Activated CD8-positive, alpha-beta T cell treated with anti-CD3 and anti-CD28 coated beads for 36 hours (primary cell): Measurements from ENCODE around the gene UTRN. TPM values are rescaled to one million over a fixed set of nuclear protein-coding genes. Genes with fewer than 3 reads are reported as not detected.

Experiments
- ATAC-seq: fragments of 200-7000 bp; cut with Tn5 transposase; one replicate; pipeline ENCODE4 v1.10.0; 2021; ENCODE audit warnings: mild to moderate bottlenecking, moderate library complexity
- CTCF ChIA-PET: fragments of 350-600 bp; sonication (Branson Sonifier 250); formaldehyde crosslinking; loops from one replicate; lab custom pipeline; 2021; ENCODE audit warnings: antibody characterized with exemption; lab: Charles Lee
- POLR2A ChIA-PET: fragments of 350-600 bp; sonication (Branson Sonifier 250); formaldehyde crosslinking; loops from one replicate; lab custom pipeline; 2021; ENCODE audit warnings: antibody characterized with exemption; lab: Charles Lee
- DNase-seq: peaks from one replicate; pipeline ENCODE4 v3.0.0-alpha.2; 2020
- H3K27ac Mint-ChIP-seq: one replicate; pipeline ENCODE4 v1.8.0; 2021; ENCODE audit warnings: mild to moderate bottlenecking, mixed read lengths
- H3K27me3 Mint-ChIP-seq: one replicate; pipeline ENCODE4 v1.8.0; 2021; ENCODE audit warnings: mixed read lengths
- H3K36me3 Mint-ChIP-seq: one replicate; pipeline ENCODE4 v1.8.0; 2021; ENCODE audit warnings: low read depth, mixed read lengths
- H3K4me1 Mint-ChIP-seq: one replicate; pipeline ENCODE4 v1.8.0; 2021; ENCODE audit warnings: low read depth, mixed read lengths
- H3K4me3 Mint-ChIP-seq: one replicate; pipeline ENCODE4 v1.8.0; 2021; ENCODE audit warnings: mild to moderate bottlenecking, moderate library complexity, mixed read lengths
- H3K9me3 Mint-ChIP-seq: one replicate; pipeline ENCODE4 v1.8.0; 2021; ENCODE audit warnings: mixed read lengths
- CTCF ChIP-seq: fragments of 200-600 bp; IDR thresholded peaks from one replicate; pipeline ENCODE4 v1.8.0; 2022; ENCODE audit warnings: antibody characterized with exemption, mild to moderate bottlenecking
- intact Hi-C: fragments of 100-400 bp; cut with micrococcal nuclease; formaldehyde crosslinking; loops from one replicate; pipeline ENCODE4 v1.10.0; 2022
- total RNA-seq, 2 experiments: library from RNA; stranded (reverse); gene quantifications; one replicate each; pipeline ENCODE4 v1.2.3, GENCODE V29; 2021

The UTRN gene
- total RNA-seq, 2 experiments from 2014 or later = 53.9 to 58.5 TPM

- Mint-ChIP-seq H3K27me3 (peaks cover 5% of the 10 kb centered on the region), H3K27ac (peak overlapping the region; percentile 1), H3K36me3 (no peaks in the 10 kb centered on the region), H3K9me3 (no peaks in the 10 kb centered on the region), H3K4me1 (peaks cover 17% of the 10 kb centered on the region), H3K4me3 (no peak overlapping the region)
- TF ChIP-seq CTCF = no peak
- ATAC-seq = peak; percentile 78
- intact Hi-C loops = no loop called here
- POLR2A ChIA-PET = interaction anchor here (0.8 kb wide), 4 partner anchors 21 to 41 kb away, joined by 3 to 4 read pairs (median 4); no protein-coding TSS in a partner anchor
- DNase-seq = peak; percentile 24
- CTCF ChIA-PET = interaction anchor here (1.0 to 1.5 kb wide), 2 partner anchors 30 to 39 kb away, joined by 3 read pairs; no protein-coding TSS in a partner anchor
These were observed 36.4 kb upstream of the UTRN start for GRCh38 chr6:144248476-144249301.

- H3K27me3 Mint-ChIP-seq = peaks cover 5% of the 10 kb centered on the region
- DNase-seq = no peak
- no peak for TF ChIP-seq CTCF
- ChIA-PET POLR2A (interaction anchor here (0.6 kb wide), 1 partner anchor 75 kb away, joined by 3 read pairs; no protein-coding TSS in a partner anchor), CTCF (interaction anchor here (1.3 to 1.6 kb wide), 2 partner anchors 11 to 31 kb away, joined by 5 read pairs; no protein-coding TSS in a partner anchor)
- H3K4me3 Mint-ChIP-seq = no peak overlapping the region
- no peak overlapping the region for H3K27ac Mint-ChIP-seq
- intact Hi-C loops = no loop called here
- peaks cover 17% of the 10 kb centered on the region for H3K4me1 Mint-ChIP-seq
- H3K9me3 Mint-ChIP-seq = no peaks in the 10 kb centered on the region
- no peaks in the 10 kb centered on the region for H3K36me3 Mint-ChIP-seq
- no peak for ATAC-seq
These were observed 34.9 kb upstream of the UTRN start for GRCh38 chr6:144250276-144250675.

GRCh38 chr6:144252259-144252658 lies 32.9 kb upstream of the UTRN start:
- ChIA-PET CTCF (no interaction called here), POLR2A (interaction anchor here (0.5 kb wide), 1 partner anchor 96 kb away, joined by 3 read pairs; no protein-coding TSS in a partner anchor)
- no peaks in the 10 kb centered on the region for H3K9me3 Mint-ChIP-seq
- TF ChIP-seq CTCF = no peak
- intact Hi-C loops = no loop called here
- H3K4me1 Mint-ChIP-seq = peaks cover 13% of the 10 kb centered on the region
- H3K27ac Mint-ChIP-seq = no peak overlapping the region
- peaks cover 5% of the 10 kb centered on the region for H3K27me3 Mint-ChIP-seq
- no peaks in the 10 kb centered on the region for H3K36me3 Mint-ChIP-seq
- ATAC-seq (no peak), DNase-seq (no peak)
- H3K4me3 Mint-ChIP-seq = no peak overlapping the region

GRCh38 chr6:144259986-144260385 lies 25.1 kb upstream of the UTRN start:
- no peaks in the 10 kb centered on the region for H3K36me3 Mint-ChIP-seq
- DNase-seq = no peak
- CTCF ChIA-PET = interaction anchor here (1.6 kb wide), 1 partner anchor 10 kb away, joined by 5 read pairs; no protein-coding TSS in a partner anchor

More at GRCh38 chr6:144259986-144260385, 25.1 kb upstream of the UTRN start:
- no peak for TF ChIP-seq CTCF
- H3K4me1 Mint-ChIP-seq = no peaks in the 10 kb centered on the region
- no peak for ATAC-seq
- H3K4me3 Mint-ChIP-seq = no peak overlapping the region
- no peaks in the 10 kb centered on the region for H3K27me3 Mint-ChIP-seq
- H3K9me3 Mint-ChIP-seq = no peaks in the 10 kb centered on the region
- intact Hi-C loops = no loop called here
- POLR2A ChIA-PET = interaction anchor here (1.7 kb wide), 1 partner anchor 15 kb away, joined by 6 read pairs; no protein-coding TSS in a partner anchor
- H3K27ac Mint-ChIP-seq = no peak overlapping the region
